Bone marrow (tissue), 2 donors: ENCODE measurements around the gene VN1R5.
"Not testable (repeated sequence)": the region's sequence is repeated elsewhere in the genome, so short reads cannot be mapped to it uniquely, and the experiment has no call there.

Experiments used
- DNase-seq, 2 donors: peaks; one replicate each; lab custom pipeline; 2025; lab: John Stamatoyannopoulos, UW

The VN1R5 gene

GRCh38 chr1:247273013-247273412, 17.1 kb downstream of the VN1R5 start:
- no peak for DNase-seq

- no peak for DNase-seq
These were observed 18.9 kb downstream of the VN1R5 start for GRCh38 chr1:247274605-247275256.

- DNase-seq: no peak
These were observed 21.3 kb downstream of the VN1R5 start for GRCh38 chr1:247277191-247277590.

GRCh38 chr1:247281001-247281574, 25.2 kb downstream of the VN1R5 start:
- no peak for DNase-seq

GRCh38 chr1:247286134-247286670, 30.3 kb downstream of the VN1R5 start:
- DNase-seq: no peak

- no peak for DNase-seq
These were observed 31.6 kb downstream of the VN1R5 start for GRCh38 chr1:247287460-247287859.

- DNase-seq: no peak
These were observed 32.5 kb downstream of the VN1R5 start for GRCh38 chr1:247288341-247288740.

GRCh38 chr1:247289274-247289892, 33.5 kb downstream of the VN1R5 start:
- not testable (repeated sequence) for DNase-seq

GRCh38 chr1:247290576-247290975, 34.7 kb downstream of the VN1R5 start:
- DNase-seq: no peak

GRCh38 chr1:247291161-247291560, 35.3 kb downstream of the VN1R5 start:
- no peak for DNase-seq

- no peak for DNase-seq
These were observed 36.1 kb downstream of the VN1R5 start for GRCh38 chr1:247291833-247292561.

- no peak for DNase-seq
These were observed 37.2 kb downstream of the VN1R5 start for GRCh38 chr1:247293047-247293446.

GRCh38 chr1:247294282-247294681, 38.4 kb downstream of the VN1R5 start:
- no peak for DNase-seq

- no peak for DNase-seq
These were observed 39.4 kb downstream of the VN1R5 start for GRCh38 chr1:247295274-247295684.

- DNase-seq: no peak
These were observed 39.9 kb downstream of the VN1R5 start for GRCh38 chr1:247295746-247296145.

GRCh38 chr1:247296599-247297180, 40.8 kb downstream of the VN1R5 start:
- DNase-seq: no peak

GRCh38 chr1:247297263-247298123, 41.6 kb downstream of the VN1R5 start:
- DNase-seq: no peak

- no peak for DNase-seq
These were observed 42.2 kb downstream of the VN1R5 start for GRCh38 chr1:247298124-247298481.

- DNase-seq: no peak
These were observed 42.8 kb downstream of the VN1R5 start for GRCh38 chr1:247298701-247299100.

GRCh38 chr1:247299723-247300381, 44.0 kb downstream of the VN1R5 start:
- DNase-seq: no peak
